Nephron progenitor cell (in vitro differentiated cells): ENCODE data around the gene NRIP1.

ENCODE experiments used
- DNase-seq: peaks from one replicate; pipeline ENCODE4 v3.0.0; 2021
- H3K27ac Mint-ChIP-seq: 2 replicates; pipeline ENCODE4 v1.8.0; 2021; ENCODE audit warnings: mild to moderate bottlenecking, moderate library complexity, mixed read lengths
- H3K27me3 Mint-ChIP-seq: 2 replicates; pipeline ENCODE4 v1.8.0; 2021; ENCODE audit warnings: mild to moderate bottlenecking, low read depth, mixed read lengths; ENCODE audit not compliant: poor library complexity
- H3K36me3 Mint-ChIP-seq: 2 replicates; pipeline ENCODE4 v1.8.0; 2021; ENCODE audit warnings: low read depth, mixed read lengths
- H3K4me1 Mint-ChIP-seq: 2 replicates; pipeline ENCODE4 v1.8.0; 2021; ENCODE audit warnings: mixed read lengths
- H3K4me3 Mint-ChIP-seq: 2 replicates; pipeline ENCODE4 v1.8.0; 2021; ENCODE audit warnings: mild to moderate bottlenecking, moderate library complexity, mixed read lengths
- H3K9me3 Mint-ChIP-seq: 2 replicates; pipeline ENCODE4 v1.8.0; 2021; ENCODE audit warnings: mild to moderate bottlenecking, moderate library complexity, mixed read lengths
- CTCF ChIP-seq: fragments of 200-600 bp; sonication (generic); IDR thresholded peaks from 2 replicates; pipeline ENCODE4 v1.5.0; 2021; ENCODE audit warnings: antibody characterized with exemption

The NRIP1 gene

GRCh38 chr21:15015622-15016471 lies 49.0 kb downstream of the NRIP1 start:
- Mint-ChIP-seq H3K9me3 (no peaks in the 10 kb centered on the region), H3K36me3 (peaks cover 68% of the 10 kb centered on the region), H3K4me3 (no peak overlapping the region), H3K27me3 (no peaks in the 10 kb centered on the region), H3K4me1 (peaks cover 5% of the 10 kb centered on the region), H3K27ac (no peak overlapping the region)
- no peak for TF ChIP-seq CTCF
- DNase-seq: no peak

- H3K27me3 Mint-ChIP-seq: no peaks in the 10 kb centered on the region
- no peak for DNase-seq
- peaks cover 11% of the 10 kb centered on the region for H3K4me1 Mint-ChIP-seq
- H3K27ac Mint-ChIP-seq: peak overlapping the region; percentile 38
- peaks cover 76% of the 10 kb centered on the region for H3K36me3 Mint-ChIP-seq
- no peak for TF ChIP-seq CTCF
- H3K4me3 Mint-ChIP-seq: no peak overlapping the region
- peaks cover 3% of the 10 kb centered on the region for H3K9me3 Mint-ChIP-seq
These were observed 50.6 kb downstream of the NRIP1 start for GRCh38 chr21:15014221-15014620.

GRCh38 chr21:15011967-15012366 lies 52.8 kb downstream of the NRIP1 start:
- Mint-ChIP-seq H3K9me3 (peaks cover 10% of the 10 kb centered on the region), H3K27ac (no peak overlapping the region), H3K27me3 (no peaks in the 10 kb centered on the region), H3K4me1 (peaks cover 30% of the 10 kb centered on the region), H3K4me3 (no peak overlapping the region), H3K36me3 (peaks cover 79% of the 10 kb centered on the region)
- TF ChIP-seq CTCF: no peak
- no peak for DNase-seq

GRCh38 chr21:15010645-15011044 lies 54.2 kb downstream of the NRIP1 start:
- H3K27ac Mint-ChIP-seq: peak overlapping the region; percentile 49
- TF ChIP-seq CTCF: no peak
- peaks cover 43% of the 10 kb centered on the region for H3K4me1 Mint-ChIP-seq
- H3K27me3 Mint-ChIP-seq: no peaks in the 10 kb centered on the region
- H3K36me3 Mint-ChIP-seq: peaks cover 78% of the 10 kb centered on the region
- H3K9me3 Mint-ChIP-seq: peaks cover 10% of the 10 kb centered on the region
- DNase-seq: no peak
- H3K4me3 Mint-ChIP-seq: no peak overlapping the region

- Mint-ChIP-seq H3K27ac (peak overlapping the region; percentile 44), H3K4me1 (peaks cover 49% of the 10 kb centered on the region), H3K9me3 (peaks cover 10% of the 10 kb centered on the region), H3K27me3 (no peaks in the 10 kb centered on the region), H3K4me3 (no peak overlapping the region), H3K36me3 (peaks cover 78% of the 10 kb centered on the region)
- no peak for DNase-seq
- no peak for TF ChIP-seq CTCF
These were observed 54.9 kb downstream of the NRIP1 start for GRCh38 chr21:15009837-15010363.
